GM19328 (cell line): ENCODE measurements around the gene PDE4D.
A peak's percentile ranks its signal among the peaks of the same experiment; 100 is the strongest.

Experiments used
- ATAC-seq: cut with Tn5 transposase; IDR thresholded peaks from one replicate; pipeline ENCODE4 v1.9.1; 2021; ENCODE audit warnings: mild to moderate bottlenecking, moderate library complexity; ENCODE audit not compliant: unreplicated experiment

PDE4D gene

GRCh38 chr5:59164041-59164830, 729.3 kb downstream of the PDE4D start:
- ATAC-seq = no peak

- ATAC-seq = no peak
Observed at GRCh38 chr5:59161221-59162105, 732.1 kb downstream of the PDE4D start.

DNA sequence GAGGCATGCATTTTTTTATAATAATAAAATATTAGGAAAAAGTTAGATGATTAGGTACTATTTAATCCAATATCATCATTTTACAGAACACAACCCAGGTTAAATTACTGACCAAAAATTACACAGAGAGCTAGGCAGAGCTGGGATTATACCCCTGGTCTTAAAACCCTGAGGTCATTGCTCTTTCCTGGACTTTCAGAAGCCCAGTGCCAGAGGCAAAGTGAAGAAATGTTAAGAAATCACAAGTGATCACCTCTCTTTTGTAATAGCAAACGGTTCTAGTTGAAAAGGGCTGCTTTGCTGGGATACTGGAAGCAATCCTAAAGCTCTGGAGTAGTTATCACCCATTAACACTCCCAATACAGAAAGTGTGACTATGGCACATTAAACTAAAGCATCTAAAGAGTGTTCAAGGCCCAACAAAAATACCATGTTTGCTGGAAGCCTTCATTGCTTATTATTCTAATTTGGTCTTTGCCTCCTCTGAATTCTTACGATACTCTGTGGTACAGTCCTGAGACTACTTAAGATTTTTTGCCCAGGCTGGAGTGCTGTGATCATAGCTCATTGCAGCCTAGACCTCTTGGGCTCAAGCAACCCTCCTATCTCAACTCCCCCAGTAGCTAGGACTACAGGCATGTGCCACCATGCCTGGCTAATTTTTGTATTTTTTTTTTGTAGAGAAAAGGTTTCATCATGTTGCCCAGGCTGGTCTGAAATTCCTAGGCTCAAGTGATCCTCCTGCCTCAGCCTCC, 734.7 kb downstream of the PDE4D start:
- no peak for ATAC-seq

GRCh38 chr5:59158165-59158564, 735.4 kb downstream of the PDE4D start:
- ATAC-seq = no peak

DNA sequence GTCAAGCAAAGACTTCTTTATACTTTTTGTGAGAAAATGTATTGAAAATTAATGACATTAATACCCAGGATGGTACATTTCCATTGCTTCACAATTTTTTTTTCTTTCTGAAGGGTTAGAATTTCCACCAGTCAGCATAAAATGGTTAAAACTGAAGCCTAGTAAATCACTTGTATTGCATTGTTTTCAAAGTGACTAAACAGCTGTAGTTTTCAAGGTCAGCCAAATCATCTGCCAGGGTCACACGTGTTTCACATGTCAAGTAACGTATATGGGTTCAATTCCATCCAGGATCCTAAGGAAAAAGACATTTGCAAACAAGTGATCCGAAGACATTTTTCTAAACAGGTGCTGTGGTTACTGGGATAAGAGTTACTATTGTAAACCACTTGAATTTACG, 736.5 kb downstream of the PDE4D start:
- ATAC-seq = no peak

- no peak for ATAC-seq
Observed at GRCh38 chr5:59152701-59153245, 740.8 kb downstream of the PDE4D start.

GRCh38 chr5:59151162-59151889, 742.2 kb downstream of the PDE4D start:
- no peak for ATAC-seq

DNA sequence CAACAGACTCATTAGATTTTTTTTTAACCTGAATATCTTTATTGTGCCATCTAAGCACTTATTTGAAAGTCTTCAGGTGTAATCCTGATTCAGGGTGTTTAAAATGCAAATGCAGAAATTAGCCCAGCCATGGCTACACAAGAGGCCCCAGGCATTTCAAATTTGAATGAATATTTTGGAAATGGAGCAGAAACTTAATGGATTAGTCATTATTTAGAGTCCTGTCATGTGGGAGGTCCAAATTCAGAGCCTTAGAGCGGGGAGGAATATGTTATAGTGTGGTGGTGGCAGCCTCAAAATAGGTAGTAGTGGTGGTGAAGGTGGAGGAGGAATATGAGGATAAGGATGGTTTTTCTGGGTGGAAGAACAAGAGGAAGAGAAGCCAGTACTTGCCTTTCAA, 743.7 kb downstream of the PDE4D start:
- no peak for ATAC-seq

DNA sequence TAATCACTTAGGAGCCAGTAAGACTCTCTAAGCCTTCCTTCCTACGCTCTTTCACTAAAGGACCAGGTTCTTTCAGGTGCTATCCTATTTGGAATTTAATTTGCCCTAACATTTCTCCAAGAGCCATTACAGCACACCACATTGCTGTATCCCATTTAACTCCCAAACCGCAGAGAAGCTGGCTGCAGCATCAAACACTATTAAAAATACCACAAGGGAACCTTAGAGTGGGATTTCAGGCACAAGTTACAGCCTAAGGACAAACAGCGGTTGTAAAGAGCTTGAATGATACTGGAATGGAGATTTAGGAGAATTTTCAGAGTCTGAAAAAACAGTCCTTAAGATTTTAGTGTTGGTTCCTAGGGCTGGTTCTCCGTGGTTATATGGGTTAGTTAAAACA, 744.3 kb downstream of the PDE4D start:
- no peak for ATAC-seq

GRCh38 chr5:59146729-59147128, 746.8 kb downstream of the PDE4D start:
- no peak for ATAC-seq

DNA sequence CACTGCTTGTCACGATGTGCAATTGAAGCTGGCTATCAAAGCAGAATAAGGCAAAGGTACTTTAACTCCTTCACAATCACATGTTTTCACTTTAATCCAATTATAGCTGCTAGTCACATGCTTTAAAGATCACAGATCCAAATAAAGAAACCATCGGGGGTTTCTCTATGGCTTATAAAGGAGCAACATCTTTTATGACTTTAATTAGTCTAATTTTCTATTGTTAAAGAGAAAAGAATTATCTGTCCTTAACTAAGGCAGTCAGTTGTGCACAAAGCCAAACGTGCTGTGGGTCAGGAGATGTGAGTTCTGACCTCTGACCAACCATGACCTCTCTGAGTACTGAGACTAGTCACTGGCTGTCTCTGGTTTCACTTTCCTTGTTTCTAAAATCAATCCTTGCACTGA, 749.6 kb downstream of the PDE4D start:
- peak; percentile 82 for ATAC-seq

DNA sequence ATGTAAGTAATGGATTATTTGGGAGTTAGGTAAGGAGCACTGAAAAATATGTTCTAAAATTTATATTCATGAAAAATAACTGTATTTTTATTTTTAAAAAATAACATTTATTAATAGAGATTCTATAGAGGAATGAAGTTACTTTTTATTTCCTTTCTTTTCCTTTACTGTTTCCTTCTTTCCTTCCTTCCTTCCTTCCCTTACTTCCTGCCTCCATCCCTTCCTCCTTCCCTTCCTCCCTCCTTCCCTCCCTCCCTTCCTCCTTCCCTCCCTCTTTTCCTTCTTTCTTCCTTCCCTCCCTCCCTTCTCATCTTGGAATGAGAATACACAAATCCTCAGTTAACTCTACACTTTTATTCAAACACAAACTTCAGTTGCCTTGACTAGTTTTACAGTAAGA, 750.6 kb downstream of the PDE4D start:
- ATAC-seq = no peak

DNA sequence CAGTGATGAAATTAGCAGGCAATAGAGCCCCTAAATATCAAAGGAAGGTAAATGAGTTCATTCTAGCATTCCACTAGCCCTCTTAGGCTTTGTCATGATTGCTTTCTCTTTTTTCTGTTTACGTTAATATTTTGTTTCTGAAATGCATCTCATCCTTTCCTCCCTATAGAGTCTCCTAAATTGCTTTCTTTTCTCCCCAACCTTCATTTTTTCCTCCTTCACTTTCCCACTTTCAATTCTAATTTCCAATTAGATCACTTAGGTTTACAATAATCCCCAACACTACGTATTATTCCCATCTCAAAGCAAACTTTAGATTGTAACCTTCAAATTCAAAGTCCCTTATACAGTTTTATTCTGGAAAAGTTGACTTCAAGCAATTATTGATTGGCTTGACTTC, 751.4 kb downstream of the PDE4D start:
- no peak for ATAC-seq

DNA sequence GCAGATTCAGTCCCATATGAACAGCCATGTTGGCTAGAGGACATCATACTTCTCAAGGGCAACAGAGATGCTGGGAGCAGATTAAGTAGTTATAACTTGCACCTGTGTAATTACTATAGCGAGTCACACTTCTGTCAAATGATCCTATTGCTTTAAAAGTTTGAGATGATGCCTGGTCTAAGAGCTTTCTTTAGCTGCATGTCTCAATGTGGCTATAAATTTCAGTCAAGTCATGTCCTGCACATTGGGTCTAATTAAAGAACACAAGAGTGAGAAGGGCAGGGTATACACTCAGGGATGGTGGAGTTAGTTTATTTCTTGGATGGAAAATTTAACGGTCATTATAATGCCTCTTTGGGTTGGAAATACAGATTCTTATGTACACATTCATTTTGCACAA, 753.4 kb downstream of the PDE4D start:
- no peak for ATAC-seq

- no peak for ATAC-seq
Observed at GRCh38 chr5:59139695-59140094, 753.8 kb downstream of the PDE4D start.

- no peak for ATAC-seq
Observed at GRCh38 chr5:59138509-59138908, 755.0 kb downstream of the PDE4D start.

GRCh38 chr5:59137846-59138245, 755.7 kb downstream of the PDE4D start:
- ATAC-seq = no peak

DNA sequence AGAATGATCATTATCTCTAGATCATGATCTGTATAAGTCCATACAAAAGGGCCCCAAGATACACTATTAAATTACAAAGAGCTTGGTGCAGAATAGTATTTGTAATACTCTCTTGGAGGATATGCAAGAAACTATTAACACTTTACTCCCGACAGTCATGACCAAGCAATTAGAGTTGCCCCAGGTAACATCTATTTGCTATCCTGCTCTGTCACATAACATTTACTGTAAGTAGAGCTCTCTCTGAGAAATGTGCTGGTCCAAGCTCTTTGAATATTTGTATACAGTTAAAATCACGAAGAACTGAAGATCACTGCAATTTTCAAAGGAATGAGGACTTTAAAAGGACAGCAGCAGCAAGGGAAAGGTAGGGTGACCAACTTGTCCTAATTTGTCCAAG, 757.0 kb downstream of the PDE4D start:
- no peak for ATAC-seq

DNA sequence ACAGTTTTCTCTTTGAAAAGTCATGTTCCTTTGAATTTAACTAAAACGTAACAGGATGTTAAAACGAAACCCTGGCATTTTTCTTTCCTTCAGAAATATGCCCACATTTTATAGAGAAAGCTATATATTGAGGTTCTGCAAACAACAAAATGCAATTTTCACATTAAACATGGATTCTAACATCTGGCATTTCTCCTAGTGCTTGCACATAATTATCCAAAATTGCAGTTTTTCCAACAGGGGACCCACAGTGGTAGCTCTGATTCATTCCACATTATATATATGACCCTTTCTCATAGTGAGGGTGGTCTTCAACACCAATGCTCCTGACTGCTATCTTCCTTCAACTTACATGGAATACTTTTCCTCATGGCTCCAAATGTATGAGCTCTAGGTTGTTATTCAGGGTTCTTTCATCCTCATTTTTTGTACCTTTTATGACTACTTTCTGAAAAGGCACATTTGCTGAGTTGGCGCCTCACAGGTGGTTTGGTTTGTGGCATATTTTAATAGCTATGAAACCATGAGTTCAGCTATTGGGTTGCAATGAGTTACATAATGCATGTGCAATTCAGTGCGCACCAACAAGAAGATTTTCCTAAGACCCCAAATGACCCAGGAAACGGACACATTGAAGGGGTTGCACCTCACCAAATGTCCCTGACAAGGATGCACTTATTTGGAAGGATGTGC, 758.9 kb downstream of the PDE4D start:
- ATAC-seq = no peak

GRCh38 chr5:59133764-59134261, 759.7 kb downstream of the PDE4D start:
- no peak for ATAC-seq
